HepG2 (cell line): Measurements from ENCODE around the gene EIF5. TPM values are rescaled to one million over a fixed set of nuclear protein-coding genes. Genes with fewer than 3 reads are reported as not detected.
A peak's percentile ranks its signal among the peaks of the same experiment; 100 is the strongest.

Experiments
- ATAC-seq: fragments of 200-7000 bp; cut with Tn5 transposase; 3 replicates; pipeline ENCODE4 v1.9.1; 2020; ENCODE audit warnings: mild to moderate bottlenecking, moderate library complexity
- BruUV-seq: library from RNA; stranded (reverse); fragments of 400-500 nt; replicated peaks from 2 replicates; lab custom pipeline; 2021; lab: Mats Ljungman, UMichigan
- CTCF ChIA-PET: fragments of 300-600 bp; formaldehyde crosslinking; extraction: SDS; loops from one replicate; lab custom pipeline; 2021; ENCODE audit warnings: low total read pairs, inconsistent platforms, low intra/inter-chr PET ratio; lab: Yijun Ruan, JAX
- POLR2A ChIA-PET: fragments of 350-600 bp; sonication (Branson Sonifier 250); formaldehyde crosslinking; loops from one replicate; lab custom pipeline; 2020; ENCODE audit warnings: antibody characterized with exemption, inconsistent platforms; lab: Yijun Ruan, JAX
- DNase-seq: peaks from one replicate; pipeline ENCODE4 v3.0.0-alpha.2; 2015; ENCODE audit warnings: low spot score
- FAIRE-seq: peaks from 3 replicates; lab custom pipeline; 2011; peaks lifted over from hg19 to GRCh38; lab: Jason Lieb, UNC
- H2AFZ ChIP-seq: one replicate; pipeline ENCODE4 v1.6.1; 2011; ENCODE audit warnings: low read length, inconsistent platforms
- H3K27ac ChIP-seq: fragments of 300-600 bp; 3 replicates; pipeline ENCODE4 v1.8.0; 2011; ENCODE audit warnings: mixed run types, mild to moderate bottlenecking, mixed read lengths, low read length, inconsistent platforms; ENCODE audit not compliant: insufficient read depth; ENCODE audit errors: extremely low read length
- H3K27me3 ChIP-seq, 2 experiments: fragments of 200-600 bp in 1 of 2; 2 replicates in 1 of 2; 3 replicates in 1 of 2; pipeline versions ENCODE4 v1.6.0 to v1.8.0; 2011; ENCODE audit warnings: low read length in 2 of 2, mild to moderate bottlenecking in 2 of 2, moderate library complexity in 2 of 2, inconsistent platforms in 1 of 2; ENCODE audit not compliant: insufficient read depth in 2 of 2, control insufficient read depth in 1 of 2
- H3K36me3 ChIP-seq, 2 experiments: fragments of 200-600 bp in 1 of 2; replicated peaks in 1 of 2; 2 replicates in 1 of 2; 3 replicates in 1 of 2; pipeline versions ENCODE4 v1.5.1 to v1.8.0; 2011; ENCODE audit warnings: low read length in 2 of 2, inconsistent platforms in 1 of 2; ENCODE audit not compliant: insufficient read depth in 2 of 2, control insufficient read depth in 1 of 2
- H3K4me1 ChIP-seq: 2 replicates; pipeline ENCODE4 v1.5.1; 2012; ENCODE audit warnings: low read length, inconsistent platforms; ENCODE audit not compliant: insufficient read depth
- H3K4me2 ChIP-seq: 2 replicates; pipeline ENCODE4 v1.6.0; 2011; ENCODE audit warnings: low read depth, low read length, inconsistent platforms
- H3K4me3 ChIP-seq, 3 experiments: fragments of 200-600 bp in 1 of 3; sonication (generic), shearing (Covaris generic) in 1 of 3; replicated peaks in 1 of 3; 2 replicates each; pipeline ENCODE4 v1.5.1; 2011 to 2016; ENCODE audit warnings: low read length in 3 of 3, inconsistent platforms in 2 of 3, low read depth in 2 of 3, mild to moderate bottlenecking in 2 of 3, control low read depth in 1 of 3, mixed read lengths in 1 of 3; ENCODE audit not compliant: insufficient read depth in 1 of 3
- H3K79me2 ChIP-seq: one replicate; pipeline ENCODE4 v1.6.1; 2011; ENCODE audit warnings: low read length, inconsistent platforms; ENCODE audit not compliant: insufficient read depth
- H3K9ac ChIP-seq: 2 replicates; pipeline ENCODE4 v1.6.0; 2011; ENCODE audit warnings: mild to moderate bottlenecking, low read depth, low read length, inconsistent platforms; ENCODE audit not compliant: insufficient read depth
- H3K9me3 ChIP-seq: 2 replicates; pipeline ENCODE4 v1.5.1; 2012; ENCODE audit warnings: mild to moderate bottlenecking, low read length
- H4K20me1 ChIP-seq: 2 replicates; pipeline ENCODE4 v1.6.0; 2011; ENCODE audit warnings: inconsistent platforms, mild to moderate bottlenecking, low read length, moderate library complexity; ENCODE audit not compliant: insufficient read depth
- POLR2A ChIP-seq, 2 experiments: IDR thresholded peaks; 2 replicates each; pipeline ENCODE4 v1.6.1; 2011; ENCODE audit warnings: low read depth in 2 of 2, low read length in 2 of 2, mild to moderate bottlenecking in 1 of 2, moderate library complexity in 1 of 2; ENCODE audit not compliant: insufficient read depth in 1 of 2
- POLR2G ChIP-seq: fragments of 200-400 bp; formaldehyde crosslinking; IDR thresholded peaks from 2 replicates; pipeline ENCODE4 v1.6.1; 2018; ENCODE audit warnings: mild to moderate bottlenecking, low read depth, low read length, moderate library complexity
- RBM22 ChIP-seq: fragments of 200-400 bp; formaldehyde crosslinking; optimal IDR thresholded peaks from 2 replicates; pipeline ENCODE3; 2017; ENCODE audit warnings: mild to moderate bottlenecking, low read length, moderate library complexity
- RCOR2 ChIP-seq: IDR thresholded peaks from 2 replicates; pipeline ENCODE4 v1.6.1; 2016; ENCODE audit warnings: missing biosample characterization, missing genetic modification reagents
- RFX3 ChIP-seq: IDR thresholded peaks from 2 replicates; pipeline ENCODE4 v1.6.1; 2016; ENCODE audit warnings: missing biosample characterization, missing genetic modification reagents
- YEATS2 ChIP-seq: sonication (generic); formaldehyde crosslinking; IDR thresholded peaks from 2 replicates; pipeline ENCODE4 v1.4.0; 2020; ENCODE audit warnings: missing genetic modification reagents, borderline replicate concordance
- ZBTB42 ChIP-seq: sonication (generic); formaldehyde crosslinking; IDR thresholded peaks from 2 replicates; pipeline ENCODE4 v1.5.0; 2020; ENCODE audit warnings: mild to moderate bottlenecking, missing genetic modification reagents
- ZFP41 ChIP-seq: sonication (generic); formaldehyde crosslinking; IDR thresholded peaks from 2 replicates; pipeline ENCODE4 v1.4.0; 2020; ENCODE audit warnings: mild to moderate bottlenecking, missing genetic modification reagents, borderline replicate concordance
- ZNF124 ChIP-seq: sonication (generic); formaldehyde crosslinking; IDR thresholded peaks from 2 replicates; pipeline ENCODE4 v1.4.0; 2020; ENCODE audit warnings: missing genetic modification reagents
- ZNF260 ChIP-seq: sonication (generic); formaldehyde crosslinking; IDR thresholded peaks from 2 replicates; pipeline ENCODE4 v1.4.0; 2020; ENCODE audit warnings: missing genetic modification reagents, low read depth, mild to moderate bottlenecking, borderline replicate concordance
- ZNF264 ChIP-seq: sonication (generic); formaldehyde crosslinking; IDR thresholded peaks from 2 replicates; pipeline ENCODE4 v1.4.0; 2020; ENCODE audit warnings: missing genetic modification reagents
- ZNF30 ChIP-seq: sonication (generic); formaldehyde crosslinking; IDR thresholded peaks from 2 replicates; pipeline ENCODE4 v1.5.0; 2020; ENCODE audit warnings: mild to moderate bottlenecking, missing genetic modification reagents
- ZNF530 ChIP-seq: sonication (generic); formaldehyde crosslinking; IDR thresholded peaks from 2 replicates; pipeline ENCODE4 v1.5.0; 2020; ENCODE audit warnings: low read depth, mild to moderate bottlenecking, missing genetic modification reagents
- WGBS: methylation state at CpG from one replicate; pipeline ENCODE4 v1.1.6; 2017; ENCODE audit warnings: low lambda C conversion rate; 5-methylcytosine and 5-hydroxymethylcytosine counted together
- in situ Hi-C: cut with HindIII; loops from 2 replicates; pipeline ENCODE4 v1.10.0; 2017; ENCODE audit warnings: low pct_unique_long_range_greater_than_20kb; ENCODE audit not compliant: extremely low pct_ligation_motif_present
- intact Hi-C: fragments of 100-400 bp; cut with micrococcal nuclease; formaldehyde crosslinking; loops from one replicate; pipeline ENCODE4 v1.10.0; 2022; ENCODE audit not compliant: unreplicated experiment
- polyA plus RNA-seq, 8 experiments: library from polyadenylated mRNA; depleted of rRNA in 3 of 8; stranded (reverse) in 7 of 8; unstranded in 1 of 8; fragments of >200 nt; fragmentation: Illumina TruSeq in 4 of 8; extraction: Trizol in 4 of 8; gene quantifications; 2 replicates each; pipeline versions ENCODE4 v1.2.1 to v1.2.3, GENCODE V29; 2011 to 2016; ENCODE audit warnings: low read depth in 4 of 8, missing spikeins in 1 of 8, mixed read lengths in 1 of 8; ENCODE audit not compliant: insufficient read depth in 1 of 8
- total RNA-seq, 5 experiments: library from RNA; depleted of rRNA; stranded (reverse); fragments of >200 nt; fragmentation: Illumina TruSeq; extraction: Trizol; gene quantifications; 2 replicates each; pipeline ENCODE4 v1.2.3, GENCODE V29; 2016; ENCODE audit warnings: low read depth in 1 of 5
- TF ChIP-seq, protein P1 (sequence below): conservative IDR thresholded peaks from 2 replicates; pipeline ENCODE4 v1.6.1; 2018; ENCODE audit warnings: missing genetic modification reagents
- TF ChIP-seq, protein P2 (sequence below): sonication (generic); formaldehyde crosslinking; IDR thresholded peaks from 2 replicates; pipeline ENCODE4 v1.8.0; 2022; ENCODE audit warnings: missing genetic modification reagents, mild to moderate bottlenecking, moderate library complexity, borderline replicate concordance
- TF ChIP-seq, protein P3 (sequence below): sonication (generic); formaldehyde crosslinking; IDR thresholded peaks from 2 replicates; pipeline ENCODE4 v1.8.0; 2022; ENCODE audit warnings: mild to moderate bottlenecking, missing genetic modification reagents, borderline replicate concordance
- TF ChIP-seq, protein P4 (sequence below): sonication (generic); formaldehyde crosslinking; IDR thresholded peaks from 2 replicates; pipeline ENCODE4 v1.5.0; 2020; ENCODE audit warnings: missing genetic modification reagents, mild to moderate bottlenecking, borderline replicate concordance

Gene EIF5
- total and polyA plus RNA-seq, 2 of the 13 experiments (the other 11 are each of a cell fraction or from before 2014, with no cell fraction given): 189 to 281 TPM

DNA sequence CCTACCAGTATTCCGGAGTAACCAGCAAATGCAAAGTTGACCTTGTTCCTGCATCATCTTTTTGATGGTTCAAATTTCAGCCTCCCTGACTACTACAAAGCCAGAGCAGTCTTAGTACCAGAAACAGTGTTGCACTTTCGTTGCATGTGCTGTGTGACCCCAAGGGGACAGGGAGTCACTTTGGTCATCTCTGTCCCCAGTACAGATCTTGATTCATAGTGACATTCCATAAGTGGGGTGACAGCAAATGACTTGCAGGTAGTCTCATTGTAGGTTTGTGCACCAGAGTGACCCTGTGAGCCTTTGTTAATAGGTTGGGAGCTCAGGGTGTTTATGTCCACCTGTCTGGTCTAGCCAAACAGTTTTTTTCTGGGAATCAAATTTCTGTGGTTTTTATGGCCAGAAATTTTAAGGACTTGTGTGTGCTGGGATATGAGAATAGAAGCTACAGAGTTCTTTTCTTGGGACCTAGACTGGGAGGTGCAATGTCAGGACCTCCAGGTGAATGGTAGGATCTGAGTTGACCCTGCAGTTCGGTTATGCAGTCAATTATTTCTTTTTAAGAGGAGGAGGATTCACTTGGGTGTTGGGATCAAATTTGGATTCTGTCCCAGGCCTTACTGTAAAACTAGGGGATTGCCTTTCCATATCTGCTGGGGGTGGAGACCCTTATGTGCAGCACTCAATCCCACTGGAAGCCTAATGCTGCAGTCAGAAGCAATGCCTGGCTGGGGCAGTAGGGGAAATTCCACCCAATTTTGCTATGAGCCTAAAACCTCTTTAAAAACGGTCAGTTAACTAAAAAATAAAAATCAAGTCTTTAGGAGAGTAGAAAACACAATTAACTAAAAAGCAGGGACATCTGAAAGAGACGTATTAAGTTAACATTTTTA lies 10.1 kb downstream of the EIF5 start:
- no peaks in the 10 kb centered on the region for H3K9me3 ChIP-seq
- H3K4me2 ChIP-seq: no peak overlapping the region
- 93% methylated on average over 5 of the region's 5 CpGs for WGBS
- H3K4me1 ChIP-seq: peaks cover 38% of the 10 kb centered on the region
- no peak overlapping the region for H3K4me3 ChIP-seq
- H4K20me1 ChIP-seq: peaks cover 5% of the 10 kb centered on the region
- in situ Hi-C loops (no loop called here), intact Hi-C loops (no loop called here)
- ATAC-seq: no peak
- H3K9ac ChIP-seq: no peak overlapping the region
- POLR2A ChIA-PET: interaction anchor here (1.1 to 5.8 kb wide), 6 partner anchors 9 to 250 kb away, joined by 3 to 87 read pairs (median 12); partner anchors contain the start of genes EIF5 and EXOC3L4
- BruUV-seq: no TSS peak
- H3K79me2 ChIP-seq: no peaks in the 10 kb centered on the region
- no peak overlapping the region for H2AFZ ChIP-seq
- H3K27ac ChIP-seq: no peak overlapping the region
- no peaks in the 10 kb centered on the region for H3K27me3 ChIP-seq
- H3K36me3 ChIP-seq: peaks cover 12 to 42% of the 10 kb centered on the region in 2 experiments
- CTCF ChIA-PET: no interaction called here
- no peak for FAIRE-seq
- no peak for DNase-seq
- TF ChIP-seq ZNF260 (no peak), ZNF30 (CRISPR knock-in tag) (no peak), POLR2A (IDR thresholded peaks at IDR 0.05; ENCODE audit: insufficient read depth in 1 of 2, low read depth in 2 of 2, low read length in 2 of 2) (peak; percentile 4 to 38; a peak in 2 of 4 replicates), RBM22 (peak; percentile 87), RCOR2 (CRISPR knock-in tag) (no peak), POLR2G (peak; percentile 5), ZFP41 (no peak), ZNF124 (CRISPR knock-in tag) (no peak), ZNF264 (CRISPR knock-in tag) (no peak), ZBTB42 (no peak), YEATS2 (CRISPR knock-in tag) (no peak), ZNF530 (no peak), RFX3 (CRISPR knock-in tag) (no peak)
- TF ChIP-seq, protein P1, sequence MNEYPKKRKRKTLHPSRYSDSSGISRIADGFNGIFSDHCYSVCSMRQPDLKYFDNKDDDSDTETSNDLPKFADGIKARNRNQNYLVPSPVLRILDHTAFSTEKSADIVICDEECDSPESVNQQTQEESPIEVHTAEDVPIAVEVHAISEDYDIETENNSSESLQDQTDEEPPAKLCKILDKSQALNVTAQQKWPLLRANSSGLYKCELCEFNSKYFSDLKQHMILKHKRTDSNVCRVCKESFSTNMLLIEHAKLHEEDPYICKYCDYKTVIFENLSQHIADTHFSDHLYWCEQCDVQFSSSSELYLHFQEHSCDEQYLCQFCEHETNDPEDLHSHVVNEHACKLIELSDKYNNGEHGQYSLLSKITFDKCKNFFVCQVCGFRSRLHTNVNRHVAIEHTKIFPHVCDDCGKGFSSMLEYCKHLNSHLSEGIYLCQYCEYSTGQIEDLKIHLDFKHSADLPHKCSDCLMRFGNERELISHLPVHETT (CRISPR knock-in tag): no peak
- TF ChIP-seq, protein P2, sequence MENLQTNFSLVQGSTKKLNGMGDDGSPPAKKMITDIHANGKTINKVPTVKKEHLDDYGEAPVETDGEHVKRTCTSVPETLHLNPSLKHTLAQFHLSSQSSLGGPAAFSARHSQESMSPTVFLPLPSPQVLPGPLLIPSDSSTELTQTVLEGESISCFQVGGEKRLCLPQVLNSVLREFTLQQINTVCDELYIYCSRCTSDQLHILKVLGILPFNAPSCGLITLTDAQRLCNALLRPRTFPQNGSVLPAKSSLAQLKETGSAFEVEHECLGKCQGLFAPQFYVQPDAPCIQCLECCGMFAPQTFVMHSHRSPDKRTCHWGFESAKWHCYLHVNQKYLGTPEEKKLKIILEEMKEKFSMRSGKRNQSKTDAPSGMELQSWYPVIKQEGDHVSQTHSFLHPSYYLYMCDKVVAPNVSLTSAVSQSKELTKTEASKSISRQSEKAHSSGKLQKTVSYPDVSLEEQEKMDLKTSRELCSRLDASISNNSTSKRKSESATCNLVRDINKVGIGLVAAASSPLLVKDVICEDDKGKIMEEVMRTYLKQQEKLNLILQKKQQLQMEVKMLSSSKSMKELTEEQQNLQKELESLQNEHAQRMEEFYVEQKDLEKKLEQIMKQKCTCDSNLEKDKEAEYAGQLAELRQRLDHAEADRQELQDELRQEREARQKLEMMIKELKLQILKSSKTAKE (CRISPR knock-in tag): no peak
- TF ChIP-seq, protein P3, sequence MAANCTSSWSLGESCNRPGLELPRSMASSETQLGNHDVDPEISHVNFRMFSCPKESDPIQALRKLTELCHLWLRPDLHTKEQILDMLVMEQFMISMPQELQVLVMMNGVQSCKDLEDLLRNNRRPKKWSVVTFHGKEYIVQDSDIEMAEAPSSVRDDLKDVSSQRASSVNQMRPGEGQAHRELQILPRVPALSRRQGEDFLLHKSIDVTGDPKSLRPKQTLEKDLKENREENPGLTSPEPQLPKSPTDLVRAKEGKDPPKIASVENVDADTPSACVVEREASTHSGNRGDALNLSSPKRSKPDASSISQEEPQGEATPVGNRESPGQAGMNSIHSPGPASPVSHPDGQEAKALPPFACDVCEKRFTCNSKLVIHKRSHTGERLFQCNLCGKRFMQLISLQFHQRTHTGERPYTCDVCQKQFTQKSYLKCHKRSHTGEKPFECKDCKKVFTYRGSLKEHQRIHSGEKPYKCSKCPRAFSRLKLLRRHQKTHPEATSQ: no peak
- TF ChIP-seq, protein P4, sequence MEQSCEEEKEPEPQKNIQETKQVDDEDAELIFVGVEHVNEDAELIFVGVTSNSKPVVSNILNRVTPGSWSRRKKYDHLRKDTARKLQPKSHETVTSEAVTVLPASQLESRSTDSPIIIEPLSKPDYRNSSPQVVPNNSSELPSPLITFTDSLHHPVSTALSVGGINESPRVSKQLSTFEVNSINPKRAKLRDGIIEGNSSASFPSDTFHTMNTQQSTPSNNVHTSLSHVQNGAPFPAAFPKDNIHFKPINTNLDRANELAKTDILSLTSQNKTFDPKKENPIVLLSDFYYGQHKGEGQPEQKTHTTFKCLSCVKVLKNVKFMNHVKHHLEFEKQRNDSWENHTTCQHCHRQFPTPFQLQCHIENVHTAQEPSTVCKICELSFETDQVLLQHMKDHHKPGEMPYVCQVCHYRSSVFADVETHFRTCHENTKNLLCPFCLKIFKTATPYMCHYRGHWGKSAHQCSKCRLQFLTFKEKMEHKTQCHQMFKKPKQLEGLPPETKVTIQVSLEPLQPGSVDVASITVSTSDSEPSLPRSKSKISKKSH (CRISPR knock-in tag): no peak
